ENCODE data around the gene VSTM2B. TPM values are rescaled to one million over a fixed set of nuclear protein-coding genes. Genes with fewer than 3 reads are reported as not detected.

The VSTM2B gene
- total RNA-seq, 1 experiment from 2014 or later: 0.31 TPM

DNA sequence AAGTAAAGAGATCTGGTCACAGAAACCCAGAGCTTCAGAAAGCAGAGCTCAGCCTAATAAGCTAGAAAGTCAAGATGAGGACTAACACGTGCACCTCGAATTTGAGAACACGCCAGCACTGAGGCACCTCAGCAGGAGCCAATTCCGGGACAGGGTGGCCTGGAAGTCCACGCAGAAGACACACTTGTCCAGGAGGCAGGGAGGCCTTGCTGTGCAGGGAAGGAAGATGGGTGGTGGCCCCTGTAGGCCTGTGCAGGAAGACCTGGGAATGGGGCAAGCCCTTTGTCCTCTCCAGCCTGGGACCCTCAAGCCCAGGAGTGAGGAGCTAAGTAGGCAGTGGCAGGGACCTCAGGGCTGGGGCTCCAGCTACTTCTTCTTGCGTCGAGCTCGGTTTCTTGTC, 16.3 kb upstream of the VSTM2B start:
- Histone ChIP-seq H3K4me1 (ENCODE audit: insufficient read depth, low read length) (no peaks in the 10 kb centered on the region; the same call in 1 of the 2 replicates), H3T11ph (ENCODE audit: low read length) (no peak overlapping the region), H2AFZ (ENCODE audit: low read length) (no peak overlapping the region), H2BK12ac (ENCODE audit: insufficient read length, low read depth, low read length) (no peak overlapping the region), H3K56ac (ENCODE audit: insufficient read length, low read depth, low read length) (no peak overlapping the region), H2BK15ac (ENCODE audit: low read depth, low read length) (no peak overlapping the region), H4K5ac (ENCODE audit: insufficient read length, low read depth, low read length) (no peak overlapping the region), H3K79me1 (ENCODE audit: insufficient read depth, low read depth, low read length, poor library complexity, severe bottlenecking) (no peaks in the 10 kb centered on the region), H3K9me3 (ENCODE audit: control insufficient read depth, low read depth, low read length) (no peaks in the 10 kb centered on the region), H2AK5ac (ENCODE audit: insufficient read length, low read length) (no peak overlapping the region), H4K20me1 (ENCODE audit: control insufficient read depth, insufficient read depth, insufficient read length) (no peaks in the 10 kb centered on the region), H3K4me2 (ENCODE audit: insufficient read depth, insufficient read length, low read length) (no peak overlapping the region), H2BK20ac (ENCODE audit: low read depth, low read length, poor library complexity, severe bottlenecking) (no peak overlapping the region), H3K9ac (ENCODE audit: extremely low read depth, insufficient read length, low read length) (no peak overlapping the region), H2BK5ac (ENCODE audit: insufficient read length, low read length) (no peak overlapping the region), H4K91ac (ENCODE audit: insufficient read length, low read depth, low read length) (no peak overlapping the region), H2BK120ac (ENCODE audit: low read depth, low read length, poor library complexity, severe bottlenecking) (no peak overlapping the region), H3K23me2 (ENCODE audit: insufficient read length, low read depth, low read length, poor library complexity, severe bottlenecking) (no peaks in the 10 kb centered on the region), H3K18ac (ENCODE audit: insufficient read length, low read depth, low read length) (no peak overlapping the region), H3K27ac (ENCODE audit: insufficient read length, low read depth, low read length) (no peak overlapping the region), H4K8ac (replicated peaks; ENCODE audit: insufficient read length, low read depth, low read length) (no peak overlapping the region), H3K14ac (ENCODE audit: insufficient read depth, low read length) (no peak overlapping the region), H3K79me2 (ENCODE audit: insufficient read depth, low read length) (no peaks in the 10 kb centered on the region), H3K4ac (ENCODE audit: low read depth, low read length) (no peak overlapping the region), H3K23ac (ENCODE audit: insufficient read length, low read depth, low read length) (no peak overlapping the region), H3K27me3 (ENCODE audit: insufficient read depth, low read length) (no peaks in the 10 kb centered on the region)
- Mint-ChIP-seq H3K4me3 (no peak overlapping the region; a peak in 1 of 5 replicates), H3K27me3 (ENCODE audit: low read depth) (peaks cover 17% of the 10 kb centered on the region), H3K9me3 (no peaks in the 10 kb centered on the region; a peak in 3 of 5 replicates), H3K4me1 (peaks cover 10 to 11% of the 10 kb centered on the region in 2 experiments), H3K36me3 (ENCODE audit: insufficient read depth in 1 of 3, low read depth in 3 of 3) (no peaks in the 10 kb centered on the region), H3K27ac (peak overlapping the region in 1 of 3 experiments; percentile 65; a peak in 1 of 7 replicates)
- TF ChIP-seq, protein P1, sequence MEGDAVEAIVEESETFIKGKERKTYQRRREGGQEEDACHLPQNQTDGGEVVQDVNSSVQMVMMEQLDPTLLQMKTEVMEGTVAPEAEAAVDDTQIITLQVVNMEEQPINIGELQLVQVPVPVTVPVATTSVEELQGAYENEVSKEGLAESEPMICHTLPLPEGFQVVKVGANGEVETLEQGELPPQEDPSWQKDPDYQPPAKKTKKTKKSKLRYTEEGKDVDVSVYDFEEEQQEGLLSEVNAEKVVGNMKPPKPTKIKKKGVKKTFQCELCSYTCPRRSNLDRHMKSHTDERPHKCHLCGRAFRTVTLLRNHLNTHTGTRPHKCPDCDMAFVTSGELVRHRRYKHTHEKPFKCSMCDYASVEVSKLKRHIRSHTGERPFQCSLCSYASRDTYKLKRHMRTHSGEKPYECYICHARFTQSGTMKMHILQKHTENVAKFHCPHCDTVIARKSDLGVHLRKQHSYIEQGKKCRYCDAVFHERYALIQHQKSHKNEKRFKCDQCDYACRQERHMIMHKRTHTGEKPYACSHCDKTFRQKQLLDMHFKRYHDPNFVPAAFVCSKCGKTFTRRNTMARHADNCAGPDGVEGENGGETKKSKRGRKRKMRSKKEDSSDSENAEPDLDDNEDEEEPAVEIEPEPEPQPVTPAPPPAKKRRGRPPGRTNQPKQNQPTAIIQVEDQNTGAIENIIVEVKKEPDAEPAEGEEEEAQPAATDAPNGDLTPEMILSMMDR (conservative IDR thresholded peaks at IDR 0.05): no peak
- no CpG with 5 or more reads among the region's 8 CpGs for WGBS (ENCODE audit: extremely low coverage, insufficient read length, low lambda C conversion rate)
- DNase-seq: no peak
